NCI-H1694 (cell line): ENCODE measurements around the gene ANKRD11.
"Not testable (repeated sequence)": the region's sequence is repeated elsewhere in the genome, so short reads cannot be mapped to it uniquely, and the experiment has no call there.

Experiments used
- DNase-seq: peaks from one replicate; lab custom pipeline; 2025; lab: John Stamatoyannopoulos, UW

The ANKRD11 gene

DNA sequence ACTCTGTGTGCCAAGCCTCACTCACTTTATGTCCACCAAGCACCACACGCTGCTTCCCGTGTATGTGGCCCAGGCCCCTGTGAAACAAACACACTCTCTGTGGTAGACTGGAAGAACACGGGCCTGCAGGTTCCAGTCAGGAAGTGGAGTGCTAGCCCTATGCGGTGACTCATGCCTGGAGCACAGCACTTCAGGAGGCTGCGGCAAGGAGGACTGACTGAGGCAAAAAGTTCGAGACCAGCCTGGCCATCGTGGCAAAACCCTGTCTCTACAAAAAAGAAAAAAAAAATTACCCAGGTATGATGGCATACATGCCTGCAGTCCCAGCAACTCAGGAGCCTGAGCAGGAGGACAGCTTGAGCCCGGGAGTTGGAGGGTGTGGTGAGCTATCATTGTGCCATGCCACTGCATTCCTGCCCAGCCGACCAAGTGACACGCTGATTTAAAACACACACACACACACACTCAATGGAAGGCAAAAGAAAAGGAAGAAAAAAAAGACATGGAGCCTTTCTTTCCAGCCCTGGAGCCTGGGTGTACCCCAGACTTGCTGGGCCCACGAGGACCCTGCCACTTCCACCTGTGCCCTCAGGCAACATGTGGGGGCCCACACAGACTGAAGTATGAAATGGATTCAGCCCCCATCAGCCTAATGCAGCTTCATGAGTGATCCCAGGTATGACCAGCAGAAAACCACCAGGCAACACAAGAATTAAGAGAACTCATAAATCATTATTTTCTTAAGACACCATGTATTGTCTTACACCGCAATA lies 126.6 kb downstream of the ANKRD11 start:
- DNase-seq: no peak

- not testable (repeated sequence) for DNase-seq
Observed at GRCh38 chr16:89362540-89363223, 127.7 kb downstream of the ANKRD11 start.

- no peak for DNase-seq
Observed at GRCh38 chr16:89361751-89362539, 128.4 kb downstream of the ANKRD11 start.

DNA sequence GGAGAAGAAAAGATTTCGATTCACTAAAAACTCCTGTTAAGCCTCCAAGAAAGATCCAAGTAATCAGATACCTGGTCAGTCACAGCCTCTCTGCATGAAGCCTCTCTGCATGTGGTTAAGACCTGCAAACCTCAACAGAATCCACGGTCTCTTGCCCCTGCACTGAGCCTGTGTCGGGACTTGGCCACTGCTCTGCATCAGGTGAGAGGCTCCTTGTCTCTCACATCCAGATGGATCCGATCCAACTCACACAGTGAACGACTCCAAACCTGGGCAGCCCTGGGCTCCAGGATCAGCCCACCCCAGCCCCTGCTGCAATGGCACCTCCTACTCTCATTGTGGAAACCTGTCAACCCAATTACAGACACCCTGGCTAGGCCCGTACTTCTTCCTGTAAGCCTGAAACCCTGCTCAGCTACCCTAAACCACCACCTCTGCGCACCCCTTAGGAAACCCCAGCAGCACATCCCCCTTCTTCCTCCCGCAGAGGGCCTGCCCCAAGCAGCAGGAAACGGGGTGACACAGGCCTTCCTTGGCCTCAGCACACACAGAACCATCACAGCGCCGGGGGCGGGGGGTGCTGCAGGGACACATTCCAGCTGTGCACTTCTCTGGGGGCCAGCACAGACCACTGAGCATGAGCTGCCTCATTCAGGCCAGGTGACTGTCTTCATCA lies 129.5 kb downstream of the ANKRD11 start:
- DNase-seq: no peak

- peak; percentile 38 for DNase-seq
Observed at GRCh38 chr16:89359264-89360147, 130.9 kb downstream of the ANKRD11 start.

- no peak for DNase-seq
Observed at GRCh38 chr16:89358030-89359005, 132.0 kb downstream of the ANKRD11 start.

- DNase-seq: peak; percentile 33
Observed at GRCh38 chr16:89357055-89357816, 133.1 kb downstream of the ANKRD11 start.

DNA sequence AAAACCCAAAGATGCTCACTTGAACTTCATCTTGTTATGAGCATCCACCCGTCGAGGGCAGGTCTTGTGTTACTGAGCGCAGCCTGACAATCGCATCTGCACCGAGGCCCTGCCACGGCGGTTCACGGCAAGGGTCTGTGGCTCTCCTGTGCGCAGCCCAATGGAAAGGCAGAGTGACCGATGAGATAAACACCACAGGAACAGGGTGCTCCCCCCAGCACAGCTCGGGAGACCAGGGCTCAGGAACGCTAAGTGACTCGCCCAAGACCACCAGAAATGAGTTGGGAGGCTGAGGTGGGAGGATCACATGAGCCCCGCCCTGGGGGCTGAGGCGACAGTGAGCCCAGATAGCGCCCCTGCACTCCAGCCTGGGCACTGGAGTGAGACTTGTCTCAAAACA lies 134.7 kb downstream of the ANKRD11 start:
- DNase-seq: no peak

DNA sequence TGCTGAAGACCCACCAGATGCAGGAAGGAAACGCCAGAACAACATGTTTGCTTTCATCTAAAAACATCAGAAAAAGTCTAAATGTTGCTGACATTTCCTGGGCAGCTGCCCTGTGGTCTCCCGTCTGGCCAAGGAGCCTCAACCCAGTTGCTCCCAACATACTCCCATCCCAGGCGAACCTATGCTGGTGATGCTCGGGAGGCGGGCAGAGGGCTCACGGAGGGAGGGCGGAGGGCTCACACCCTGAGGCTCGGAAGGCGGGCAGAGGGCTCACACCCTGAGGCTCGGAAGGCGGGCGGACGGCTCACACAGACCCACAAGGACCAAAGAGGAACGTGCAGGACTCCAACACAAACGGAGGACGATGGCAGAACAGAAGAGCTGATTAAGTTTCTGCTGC lies 135.4 kb downstream of the ANKRD11 start:
- DNase-seq: no peak

- no peak for DNase-seq
Observed at GRCh38 chr16:89354325-89354724, 136.0 kb downstream of the ANKRD11 start.

- DNase-seq: no peak
Observed at GRCh38 chr16:89352091-89352681, 138.2 kb downstream of the ANKRD11 start.

DNA sequence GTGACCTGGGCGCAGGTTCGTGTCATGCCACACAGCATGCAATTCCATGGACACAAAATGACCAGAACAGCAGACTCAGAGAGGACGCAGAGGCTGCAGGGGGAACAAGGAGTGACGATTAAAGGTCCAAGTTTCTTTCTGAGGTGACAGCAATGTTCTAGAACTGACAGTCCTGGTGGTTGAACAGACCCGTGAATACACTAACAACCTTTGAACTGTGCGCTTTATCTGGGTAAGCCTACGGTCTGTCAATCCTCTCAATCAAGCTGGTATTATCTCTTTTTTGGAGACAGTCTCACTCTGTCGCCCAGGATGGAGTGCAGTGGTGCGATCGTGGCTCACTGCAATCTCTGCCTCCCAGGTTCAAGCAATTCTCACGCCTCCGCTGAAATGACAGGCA lies 138.7 kb downstream of the ANKRD11 start:
- DNase-seq: no peak

DNA sequence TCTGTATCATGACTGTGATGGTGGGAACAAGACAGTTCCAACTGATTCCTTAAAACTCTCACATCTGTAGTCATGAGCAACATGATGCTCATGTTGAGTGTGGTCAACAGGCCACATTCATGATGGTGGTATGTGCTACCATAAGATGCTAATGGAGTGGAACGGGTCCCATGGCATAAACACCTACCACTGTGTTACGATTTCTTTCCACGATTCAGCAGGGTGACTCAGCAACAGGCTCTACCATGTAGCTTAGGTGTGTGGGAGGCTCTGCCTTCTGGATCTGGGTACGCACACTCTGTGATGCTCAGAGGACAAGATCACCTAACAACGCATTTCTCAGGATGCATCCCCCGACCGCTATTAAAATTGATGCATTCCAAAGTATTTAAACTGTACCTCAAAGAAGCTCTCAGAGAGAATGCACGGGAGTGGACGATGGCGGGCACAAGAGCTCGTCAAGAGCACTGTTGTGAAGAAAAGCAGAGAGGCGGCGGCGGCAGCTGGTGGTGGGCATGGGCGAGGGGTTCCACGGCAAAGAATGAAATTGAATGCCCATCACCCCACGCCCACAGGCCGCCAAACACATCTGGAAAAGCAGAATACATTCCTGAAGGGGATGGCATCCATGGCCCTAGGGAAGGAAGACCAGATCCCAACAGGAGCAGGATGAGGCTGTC lies 139.5 kb downstream of the ANKRD11 start:
- DNase-seq: no peak

DNA sequence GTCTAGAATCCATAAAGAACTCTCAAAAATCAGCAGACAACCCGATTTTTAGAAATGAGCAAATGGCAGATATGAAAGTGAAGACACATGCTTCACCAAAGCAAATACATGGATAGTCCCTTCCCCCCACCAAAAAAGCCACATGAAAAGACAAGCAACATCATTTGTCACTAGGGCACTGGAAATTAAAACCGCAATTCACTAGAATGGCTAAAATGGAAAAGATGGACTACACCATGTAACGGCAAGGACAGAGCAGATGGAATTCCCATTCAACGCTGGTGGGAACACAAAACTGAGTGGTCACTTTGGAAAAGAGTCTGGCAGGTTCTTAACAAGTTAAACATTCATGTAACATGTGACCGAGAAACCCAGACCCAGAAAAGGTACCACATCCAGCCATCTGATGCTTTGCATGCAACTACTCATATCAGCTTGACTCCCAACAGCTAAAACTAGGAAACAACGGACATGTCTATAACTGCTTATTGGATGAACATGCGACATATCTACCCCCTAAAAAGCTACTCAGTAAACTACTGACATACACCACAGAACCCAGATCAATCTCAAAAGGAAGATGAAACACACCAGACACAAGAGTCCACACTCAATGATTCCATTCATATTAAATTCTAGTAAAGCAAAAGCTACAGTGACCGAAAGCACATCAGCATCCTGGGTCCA lies 140.3 kb downstream of the ANKRD11 start:
- DNase-seq: no peak

DNA sequence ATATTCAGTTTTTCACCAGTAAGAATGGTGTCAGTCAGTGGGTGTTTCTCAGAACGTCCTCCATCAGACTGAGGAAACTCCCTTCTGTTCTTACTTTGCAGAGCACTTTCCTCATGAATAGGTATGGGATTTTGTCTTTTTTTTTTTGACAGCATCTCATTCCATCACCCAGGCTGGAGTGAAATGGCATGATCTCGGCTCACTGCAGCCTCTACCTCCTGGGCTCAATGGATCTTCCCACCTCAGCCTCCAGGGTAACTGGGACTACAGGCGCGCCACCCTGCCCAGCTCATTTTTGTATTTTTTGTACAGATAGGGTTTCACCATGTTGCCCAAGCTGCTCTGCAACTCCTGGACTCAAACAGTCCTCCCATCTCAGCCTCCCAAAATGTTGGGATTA lies 142.6 kb downstream of the ANKRD11 start:
- DNase-seq: no peak

DNA sequence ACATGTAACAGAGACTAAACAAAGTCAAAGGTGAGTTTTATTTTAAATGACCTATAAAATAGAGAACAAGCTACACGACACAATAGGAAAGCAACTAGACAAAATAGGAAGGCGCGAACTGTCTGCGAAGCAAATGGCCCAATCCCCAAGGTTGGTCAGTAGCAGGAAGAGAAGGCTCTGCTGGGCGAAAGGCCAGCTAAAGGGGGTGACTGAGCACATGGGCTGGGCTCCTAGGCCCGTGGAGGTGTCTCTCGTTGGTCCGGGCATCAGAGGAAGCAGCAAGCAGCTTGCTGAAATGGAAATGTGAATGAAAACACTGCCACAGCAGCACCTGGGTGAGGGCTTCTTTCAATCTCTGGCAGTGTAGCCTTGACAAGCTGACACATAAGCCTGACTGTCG lies 143.5 kb downstream of the ANKRD11 start:
- DNase-seq: no peak

GRCh38 chr16:89345642-89346150 lies 144.7 kb downstream of the ANKRD11 start:
- no peak for DNase-seq
